K562 (cell line): ENCODE data around the gene PMPCB. TPM values are rescaled to one million over a fixed set of nuclear protein-coding genes. Genes with fewer than 3 reads are reported as not detected.

ENCODE experiments used
- BRF1 ChIP-seq: IDR thresholded peaks from 3 replicates; pipeline ENCODE4 v1.6.1; 2011; ENCODE audit warnings: borderline replicate concordance, mild to moderate bottlenecking; ENCODE audit not compliant: insufficient read length; ENCODE audit errors: extremely low read depth
- ETS1 ChIP-seq: conservative IDR thresholded peaks from 2 replicates; pipeline ENCODE4 v1.6.1; 2011; ENCODE audit warnings: low read depth, mild to moderate bottlenecking, low read length; ENCODE audit not compliant: control insufficient read depth
- HMG20B ChIP-seq: fragments of 250-450 bp; sonication (Bioruptor Pico); IDR thresholded peaks from 2 replicates; pipeline ENCODE4 v1.5.0; 2021; ENCODE audit warnings: mild to moderate bottlenecking
- KHSRP ChIP-seq: fragments of 450-650 bp; IDR thresholded peaks from 2 replicates; pipeline ENCODE4 v1.6.1; 2017
- L3MBTL2 ChIP-seq: fragments of 450-650 bp; IDR thresholded peaks from 2 replicates; pipeline ENCODE4 v1.6.1; 2016; ENCODE audit warnings: mild to moderate bottlenecking, moderate library complexity
- MLLT1 ChIP-seq, 2 experiments: fragments of 450-650 bp; IDR thresholded peaks; 2 replicates each; pipeline ENCODE4 v1.6.1; 2016
- NFATC3 ChIP-seq: fragments of 450-650 bp; IDR thresholded peaks from 2 replicates; pipeline ENCODE4 v1.6.1; 2017; ENCODE audit warnings: mild to moderate bottlenecking
- PBX2 ChIP-seq, 2 experiments: IDR thresholded peaks in 1 of 2; conservative IDR thresholded peaks in 1 of 2; 2 replicates each; pipeline ENCODE4 v1.6.1; 2016; ENCODE audit warnings: low read depth in 2 of 2, mild to moderate bottlenecking in 1 of 2, missing compliant biosample characterization in 1 of 2, missing genetic modification characterization in 1 of 2, moderate library complexity in 1 of 2
- PTRF ChIP-seq: fragments of 450-650 bp; IDR thresholded peaks from 2 replicates; pipeline ENCODE4 v1.6.1; 2016; ENCODE audit warnings: mild to moderate bottlenecking, missing genetic modification characterization, missing compliant biosample characterization
- RAD21 ChIP-seq, 2 experiments: fragments of 250-450 bp in 1 of 2; fragments of 450-650 bp in 1 of 2; sonication (Bioruptor Pico) in 1 of 2; formaldehyde crosslinking in 1 of 2; IDR thresholded peaks in 1 of 2; conservative IDR thresholded peaks in 1 of 2; 2 replicates each; pipeline versions ENCODE4 v1.4.0 to v1.8.0; 2020 to 2022; ENCODE audit warnings: mild to moderate bottlenecking in 2 of 2, moderate library complexity in 1 of 2
- SNIP1 ChIP-seq: fragments of 450-650 bp; IDR thresholded peaks from 2 replicates; pipeline ENCODE4 v1.7.1; 2017; ENCODE audit warnings: low read depth, mild to moderate bottlenecking
- TCF7 ChIP-seq: sonication (generic); IDR thresholded peaks from 2 replicates; pipeline ENCODE4 v1.6.1; 2016; ENCODE audit warnings: antibody characterized with exemption, borderline replicate concordance
- YY1 ChIP-seq, 3 experiments: IDR thresholded peaks; 2 replicates each; pipeline ENCODE4 v1.6.1; 2011; ENCODE audit warnings: low read length in 2 of 3, mild to moderate bottlenecking in 2 of 3, moderate library complexity in 2 of 3, borderline replicate concordance in 1 of 3, control low read depth in 1 of 3, low read depth in 1 of 3; ENCODE audit not compliant: insufficient read depth in 3 of 3, insufficient replicate concordance in 2 of 3, control insufficient read depth in 1 of 3, insufficient read length in 1 of 3; ENCODE audit errors: extremely low read depth in 1 of 3
- ZNF518B ChIP-seq: fragments of 250-450 bp; sonication (Bioruptor Pico); IDR thresholded peaks from 2 replicates; pipeline ENCODE4 v1.5.0; 2021; ENCODE audit warnings: mild to moderate bottlenecking, moderate library complexity
- ZNF583 ChIP-seq: fragments of 250-450 bp; sonication (Bioruptor Pico); IDR thresholded peaks from 2 replicates; pipeline ENCODE4 v1.4.0; 2020
- ZNF764 ChIP-seq: fragments of 250-450 bp; sonication (Bioruptor Pico); IDR thresholded peaks from 2 replicates; pipeline ENCODE4 v1.4.0; 2020; ENCODE audit warnings: low read depth, mild to moderate bottlenecking, moderate library complexity
- ZNF766 ChIP-seq: fragments of 200-800 bp; sonication (Bioruptor generic); conservative IDR thresholded peaks from 2 replicates; pipeline ENCODE4 v1.6.1; 2016; ENCODE audit warnings: missing genetic modification characterization, missing compliant biosample characterization
- polyA plus RNA-seq, 8 experiments: library from polyadenylated mRNA; depleted of rRNA in 4 of 8; stranded (reverse) in 5 of 8; unstranded in 3 of 8; fragments of >200 nt; fragmentation: Nextera tagmentation in 2 of 8; fragmentation: Illumina TruSeq in 1 of 8; extraction: Ambion mirVana in 2 of 8; extraction: Trizol in 1 of 8; gene quantifications; 2 replicates each; pipeline versions ENCODE4 v1.2.1 to v1.2.3, GENCODE V29; 2011 to 2014; ENCODE audit warnings: inconsistent platforms in 1 of 8, missing spikeins in 1 of 8
- total RNA-seq, 7 experiments: library from RNA; depleted of rRNA in 6 of 7; stranded (reverse); fragments of >200 nt in 6 of 7; fragmentation: Illumina TruSeq in 2 of 7; extraction: Trizol in 2 of 7; gene quantifications; 2 replicates each; pipeline versions ENCODE4 v1.2.1 to v1.2.3, GENCODE V29; 2011 to 2021; ENCODE audit warnings: low replicate concordance in 1 of 7

Gene PMPCB
- total and polyA plus RNA-seq, 9 of the 15 experiments (the other 6 are each of a cell fraction or from before 2014, with no cell fraction given): 61.2 to 209 (median 105) TPM

GRCh38 chr7:103344453-103345149 lies 47.4 kb downstream of the PMPCB start, which contains the start of gene DNAJC2 (continued):
- TF ChIP-seq YY1 (IDR thresholded peaks at IDR 0.05; ENCODE audit: borderline replicate concordance in 1 of 3, control insufficient read depth in 1 of 3, extremely low read depth in 1 of 3, insufficient read depth in 3 of 3, insufficient read length in 1 of 3, insufficient replicate concordance in 2 of 3, low read depth in 1 of 3, low read length in 2 of 3) (peak; percentile 34 to 82 (median 77)), RAD21 (CRISPR knock-in tag; conservative IDR thresholded peaks at IDR 0.05 in 1 of 2, IDR thresholded peaks at IDR 0.05 in 1 of 2) (no peak), KHSRP (no peak), SNIP1 (peak; percentile 47; the same call in 1 of the 2 replicates), ZNF518B (no peak), ZNF764 (CRISPR knock-in tag) (peak; percentile 13; the same call in 1 of the 2 replicates), MLLT1 (IDR thresholded peaks at IDR 0.05) (peak in 1 of 2 experiments; percentile 69; a peak in 2 of 4 replicates), PTRF (no peak), ZNF766 (CRISPR knock-in tag) (peak; percentile 52; the same call in 1 of the 2 replicates), HMG20B (no peak), ETS1 (peak; percentile 95), BRF1 (no peak), L3MBTL2 (peak; percentile 98), TCF7 (no peak; the same call in 1 of the 2 replicates), ZNF583 (CRISPR knock-in tag) (0 out of 2 replicates have a peak, but pooled peaks have one; percentile 76), NFATC3 (no peak; the same call in 1 of the 2 replicates), PBX2 (CRISPR knock-in tag; IDR thresholded peaks at IDR 0.05; ENCODE audit: low read depth) (no peak), PBX2 (tag; conservative IDR thresholded peaks at IDR 0.05; ENCODE audit: low read depth) (no peak)
